ENCODE measurements around the gene OR9G4. TPM values are rescaled to one million over a fixed set of nuclear protein-coding genes. Genes with fewer than 3 reads are reported as not detected.

Gene OR9G4
- total RNA-seq (not detected), polyA plus RNA-seq (not detected)

- Mint-ChIP-seq H3K4me1 (no peaks in the 10 kb centered on the region), H3K27ac (no peak within 1 kb of the TSS), H3K4me3 (no peak within 1 kb of the TSS), H3K27me3 (no peaks in the 10 kb centered on the region), H3K9me3 (peaks cover 4 to 21% (median 11%) of the 10 kb centered on the region in 7 donors), H3K36me3 (no peaks in the 10 kb centered on the region)
- no peaks in the 10 kb centered on the region for H3K27me3 ChIP-seq (ENCODE audit: control insufficient read depth, insufficient read depth, low read length)
- H3K4me1 ChIP-seq (ENCODE audit: control insufficient read depth, insufficient read depth, low read length, poor library complexity, severe bottlenecking), result no peaks in the 10 kb centered on the region
- no peak within 1 kb of the TSS for H3K4me3 ChIP-seq (ENCODE audit: low read depth, low read length)
- H3K9me3 ChIP-seq (ENCODE audit: control insufficient read depth in 2 of 2, low read length in 2 of 2), result peaks cover 0 to 3% of the 10 kb centered on the region in 2 experiments
- no peak within 1 kb of the TSS for H3K27ac ChIP-seq (ENCODE audit: insufficient read depth, low read length, poor library complexity, severe bottlenecking)
- DNase-seq, result no peak
- H3K36me3 ChIP-seq (ENCODE audit: control insufficient read depth, insufficient read depth, low read length), result no peaks in the 10 kb centered on the region
- ATAC-seq (ENCODE audit: low read depth in 2 of 2), result no peak
Measured at GRCh38 chr11:56748597-56748996, at the start of gene OR9G4. TSS of gene OR9G4 (minus strand) at chr11:56748697. CDS start at chr11:56743766, 4,931 bp downstream.

GRCh38 chr11:56783448-56784041 lies 35.0 kb upstream of the OR9G4 start:
- Histone ChIP-seq H3K36me3 (ENCODE audit: control insufficient read depth, insufficient read depth, low read length) (no peaks in the 10 kb centered on the region), H3K4me3 (ENCODE audit: low read depth, low read length) (peak overlapping the region; percentile 30), H3K4me1 (ENCODE audit: control insufficient read depth, insufficient read depth, low read length, poor library complexity, severe bottlenecking) (no peaks in the 10 kb centered on the region), H3K27me3 (ENCODE audit: control insufficient read depth, insufficient read depth, low read length) (no peaks in the 10 kb centered on the region), H3K9me3 (ENCODE audit: control insufficient read depth in 2 of 2, low read length in 2 of 2) (no peaks in the 10 kb centered on the region), H3K27ac (ENCODE audit: insufficient read depth, low read length, poor library complexity, severe bottlenecking) (no peak overlapping the region)
- Mint-ChIP-seq H3K27ac (no peak overlapping the region), H3K4me1 (no peaks in the 10 kb centered on the region), H3K36me3 (no peaks in the 10 kb centered on the region), H3K9me3 (peaks cover 0 to 3% (median 0%) of the 10 kb centered on the region in 7 donors), H3K4me3 (no peak overlapping the region), H3K27me3 (no peaks in the 10 kb centered on the region)
- ATAC-seq (ENCODE audit: low read depth in 2 of 2), result no peak
- DNase-seq, result peak in 2 of 3 donors; percentile 3 to 49

GRCh38 chr11:56782167-56782847 lies 33.8 kb upstream of the OR9G4 start:
- H3K36me3 Mint-ChIP-seq, result no peaks in the 10 kb centered on the region
- Histone ChIP-seq H3K4me3 (ENCODE audit: low read depth, low read length) (no peak overlapping the region), H3K27ac (ENCODE audit: insufficient read depth, low read length, poor library complexity, severe bottlenecking) (no peak overlapping the region), H3K27me3 (ENCODE audit: control insufficient read depth, insufficient read depth, low read length) (no peaks in the 10 kb centered on the region), H3K4me1 (ENCODE audit: control insufficient read depth, insufficient read depth, low read length, poor library complexity, severe bottlenecking) (no peaks in the 10 kb centered on the region), H3K36me3 (ENCODE audit: control insufficient read depth, insufficient read depth, low read length) (no peaks in the 10 kb centered on the region), H3K9me3 (ENCODE audit: control insufficient read depth in 2 of 2, low read length in 2 of 2) (no peaks in the 10 kb centered on the region)
- no peak overlapping the region for H3K27ac Mint-ChIP-seq
- H3K4me1 Mint-ChIP-seq, result no peaks in the 10 kb centered on the region
- no peak overlapping the region for H3K4me3 Mint-ChIP-seq
- DNase-seq (no peak), ATAC-seq (ENCODE audit: low read depth in 2 of 2) (no peak)
- peaks cover 0 to 3% (median 0%) of the 10 kb centered on the region in 7 donors for H3K9me3 Mint-ChIP-seq
- H3K27me3 Mint-ChIP-seq, result no peaks in the 10 kb centered on the region

GRCh38 chr11:56776809-56777208 lies 28.3 kb upstream of the OR9G4 start:
- Histone ChIP-seq H3K36me3 (ENCODE audit: control insufficient read depth, insufficient read depth, low read length) (no peaks in the 10 kb centered on the region), H3K27me3 (ENCODE audit: control insufficient read depth, insufficient read depth, low read length) (no peaks in the 10 kb centered on the region), H3K4me3 (ENCODE audit: low read depth, low read length) (no peak overlapping the region), H3K4me1 (ENCODE audit: control insufficient read depth, insufficient read depth, low read length, poor library complexity, severe bottlenecking) (no peaks in the 10 kb centered on the region), H3K27ac (ENCODE audit: insufficient read depth, low read length, poor library complexity, severe bottlenecking) (no peak overlapping the region), H3K9me3 (ENCODE audit: control insufficient read depth in 2 of 2, low read length in 2 of 2) (no peaks in the 10 kb centered on the region)
- ATAC-seq (ENCODE audit: low read depth in 2 of 2) (no peak), DNase-seq (no peak)
- Mint-ChIP-seq H3K27ac (no peak overlapping the region), H3K27me3 (no peaks in the 10 kb centered on the region), H3K4me3 (no peak overlapping the region), H3K9me3 (peaks cover 0 to 7% (median 2%) of the 10 kb centered on the region in 7 donors), H3K36me3 (no peaks in the 10 kb centered on the region), H3K4me1 (no peaks in the 10 kb centered on the region)

GRCh38 chr11:56764976-56765375 lies 16.5 kb upstream of the OR9G4 start:
- no peaks in the 10 kb centered on the region for H3K36me3 Mint-ChIP-seq

GRCh38 chr11:56751480-56751879 lies 3.0 kb upstream of the OR9G4 start:
- peaks cover 0 to 3% of the 10 kb centered on the region in 2 experiments for H3K9me3 ChIP-seq (ENCODE audit: control insufficient read depth in 2 of 2, low read length in 2 of 2)
- no peaks in the 10 kb centered on the region for H3K4me1 ChIP-seq (ENCODE audit: control insufficient read depth, insufficient read depth, low read length, poor library complexity, severe bottlenecking)
- Mint-ChIP-seq H3K27me3 (no peaks in the 10 kb centered on the region), H3K9me3 (peaks cover 2 to 24% (median 11%) of the 10 kb centered on the region in 7 donors), H3K4me3 (no peak overlapping the region), H3K27ac (no peak overlapping the region), H3K36me3 (no peaks in the 10 kb centered on the region), H3K4me1 (no peaks in the 10 kb centered on the region)
- no peak overlapping the region for H3K27ac ChIP-seq (ENCODE audit: insufficient read depth, low read length, poor library complexity, severe bottlenecking)
- H3K27me3 ChIP-seq (ENCODE audit: control insufficient read depth, insufficient read depth, low read length), result no peaks in the 10 kb centered on the region
- H3K4me3 ChIP-seq (ENCODE audit: low read depth, low read length), result no peak overlapping the region
- ATAC-seq (ENCODE audit: low read depth in 2 of 2) (no peak), DNase-seq (no peak)
- no peaks in the 10 kb centered on the region for H3K36me3 ChIP-seq (ENCODE audit: control insufficient read depth, insufficient read depth, low read length)

More at GRCh38 chr11:56764976-56765375, 16.5 kb upstream of the OR9G4 start:
- peaks cover 2 to 8% (median 4%) of the 10 kb centered on the region in 7 donors for H3K9me3 Mint-ChIP-seq
- Histone ChIP-seq H3K4me1 (ENCODE audit: control insufficient read depth, insufficient read depth, low read length, poor library complexity, severe bottlenecking) (no peaks in the 10 kb centered on the region), H3K9me3 (ENCODE audit: control insufficient read depth in 2 of 2, low read length in 2 of 2) (no peaks in the 10 kb centered on the region), H3K27me3 (ENCODE audit: control insufficient read depth, insufficient read depth, low read length) (no peaks in the 10 kb centered on the region), H3K36me3 (ENCODE audit: control insufficient read depth, insufficient read depth, low read length) (no peaks in the 10 kb centered on the region), H3K4me3 (ENCODE audit: low read depth, low read length) (no peak overlapping the region), H3K27ac (ENCODE audit: insufficient read depth, low read length, poor library complexity, severe bottlenecking) (no peak overlapping the region)
- DNase-seq (no peak), ATAC-seq (ENCODE audit: low read depth in 2 of 2) (no peak)
- no peaks in the 10 kb centered on the region for H3K27me3 Mint-ChIP-seq
- H3K4me1 Mint-ChIP-seq, result no peaks in the 10 kb centered on the region
- no peak overlapping the region for H3K27ac Mint-ChIP-seq
- no peak overlapping the region for H3K4me3 Mint-ChIP-seq

- DNase-seq (no peak), ATAC-seq (ENCODE audit: low read depth in 2 of 2) (no peak)
- H3K27ac ChIP-seq (ENCODE audit: insufficient read depth, low read length, poor library complexity, severe bottlenecking), result no peak overlapping the region
- no peak overlapping the region for H3K4me3 ChIP-seq (ENCODE audit: low read depth, low read length)
- no peaks in the 10 kb centered on the region for H3K27me3 ChIP-seq (ENCODE audit: control insufficient read depth, insufficient read depth, low read length)
- Mint-ChIP-seq H3K4me3 (no peak overlapping the region), H3K27ac (no peak overlapping the region), H3K36me3 (no peaks in the 10 kb centered on the region), H3K4me1 (no peaks in the 10 kb centered on the region), H3K9me3 (peaks cover 2 to 24% (median 11%) of the 10 kb centered on the region in 7 donors), H3K27me3 (no peaks in the 10 kb centered on the region)
- peaks cover 0 to 3% of the 10 kb centered on the region in 2 experiments for H3K9me3 ChIP-seq (ENCODE audit: control insufficient read depth in 2 of 2, low read length in 2 of 2)
- no peaks in the 10 kb centered on the region for H3K4me1 ChIP-seq (ENCODE audit: control insufficient read depth, insufficient read depth, low read length, poor library complexity, severe bottlenecking)
- no peaks in the 10 kb centered on the region for H3K36me3 ChIP-seq (ENCODE audit: control insufficient read depth, insufficient read depth, low read length)
Measured at GRCh38 chr11:56750190-56750589, 1.7 kb upstream of the OR9G4 start.

GRCh38 chr11:56740886-56741285 lies 7.6 kb downstream of the OR9G4 start:
- no peak overlapping the region for H3K27ac ChIP-seq (ENCODE audit: insufficient read depth, low read length, poor library complexity, severe bottlenecking)
- DNase-seq (no peak), ATAC-seq (ENCODE audit: low read depth in 2 of 2) (no peak)
- no peaks in the 10 kb centered on the region for H3K27me3 ChIP-seq (ENCODE audit: control insufficient read depth, insufficient read depth, low read length)
- Mint-ChIP-seq H3K4me1 (no peaks in the 10 kb centered on the region), H3K36me3 (no peaks in the 10 kb centered on the region), H3K9me3 (peaks cover 1 to 14% (median 5%) of the 10 kb centered on the region in 7 donors), H3K27me3 (no peaks in the 10 kb centered on the region), H3K4me3 (no peak overlapping the region), H3K27ac (no peak overlapping the region)
- no peaks in the 10 kb centered on the region for H3K4me1 ChIP-seq (ENCODE audit: control insufficient read depth, insufficient read depth, low read length, poor library complexity, severe bottlenecking)
- H3K9me3 ChIP-seq (ENCODE audit: control insufficient read depth in 2 of 2, low read length in 2 of 2), result no peaks in the 10 kb centered on the region
- no peak overlapping the region for H3K4me3 ChIP-seq (ENCODE audit: low read depth, low read length)
- no peaks in the 10 kb centered on the region for H3K36me3 ChIP-seq (ENCODE audit: control insufficient read depth, insufficient read depth, low read length)

Data from CD4-positive, CD25-positive, alpha-beta regulatory T cell (primary cell).